HepG2 (cell line): Measurements from ENCODE around the gene SFXN1. TPM values are rescaled to one million over a fixed set of nuclear protein-coding genes. Genes with fewer than 3 reads are reported as not detected.

Source experiments
- ATAC-seq: fragments of 200-7000 bp; cut with Tn5 transposase; 3 replicates; pipeline ENCODE4 v1.9.1; 2020; ENCODE audit warnings: mild to moderate bottlenecking, moderate library complexity
- BruUV-seq: library from RNA; stranded (reverse); fragments of 400-500 nt; replicated peaks from 2 replicates; lab custom pipeline; 2021; lab: Mats Ljungman, UMichigan
- CTCF ChIA-PET: fragments of 300-600 bp; formaldehyde crosslinking; extraction: SDS; loops from one replicate; lab custom pipeline; 2021; ENCODE audit warnings: low total read pairs, inconsistent platforms, low intra/inter-chr PET ratio; lab: Yijun Ruan, JAX
- POLR2A ChIA-PET: fragments of 350-600 bp; sonication (Branson Sonifier 250); formaldehyde crosslinking; loops from one replicate; lab custom pipeline; 2020; ENCODE audit warnings: antibody characterized with exemption, inconsistent platforms; lab: Yijun Ruan, JAX
- DNase-seq: peaks from one replicate; pipeline ENCODE4 v3.0.0-alpha.2; 2015; ENCODE audit warnings: low spot score
- FAIRE-seq: peaks from 3 replicates; lab custom pipeline; 2011; peaks lifted over from hg19 to GRCh38; lab: Jason Lieb, UNC
- H2AFZ ChIP-seq: one replicate; pipeline ENCODE4 v1.6.1; 2011; ENCODE audit warnings: low read length, inconsistent platforms
- H3K27ac ChIP-seq: fragments of 300-600 bp; 3 replicates; pipeline ENCODE4 v1.8.0; 2011; ENCODE audit warnings: mixed run types, mild to moderate bottlenecking, mixed read lengths, low read length, inconsistent platforms; ENCODE audit not compliant: insufficient read depth; ENCODE audit errors: extremely low read length
- H3K27me3 ChIP-seq, 2 experiments: fragments of 200-600 bp in 1 of 2; 2 replicates in 1 of 2; 3 replicates in 1 of 2; pipeline versions ENCODE4 v1.6.0 to v1.8.0; 2011; ENCODE audit warnings: low read length in 2 of 2, mild to moderate bottlenecking in 2 of 2, moderate library complexity in 2 of 2, inconsistent platforms in 1 of 2; ENCODE audit not compliant: insufficient read depth in 2 of 2, control insufficient read depth in 1 of 2
- H3K36me3 ChIP-seq, 2 experiments: fragments of 200-600 bp in 1 of 2; replicated peaks in 1 of 2; 2 replicates in 1 of 2; 3 replicates in 1 of 2; pipeline versions ENCODE4 v1.5.1 to v1.8.0; 2011; ENCODE audit warnings: low read length in 2 of 2, inconsistent platforms in 1 of 2; ENCODE audit not compliant: insufficient read depth in 2 of 2, control insufficient read depth in 1 of 2
- H3K4me1 ChIP-seq: 2 replicates; pipeline ENCODE4 v1.5.1; 2012; ENCODE audit warnings: low read length, inconsistent platforms; ENCODE audit not compliant: insufficient read depth
- H3K4me2 ChIP-seq: 2 replicates; pipeline ENCODE4 v1.6.0; 2011; ENCODE audit warnings: low read depth, low read length, inconsistent platforms
- H3K4me3 ChIP-seq, 3 experiments: fragments of 200-600 bp in 1 of 3; sonication (generic), shearing (Covaris generic) in 1 of 3; replicated peaks in 1 of 3; 2 replicates each; pipeline ENCODE4 v1.5.1; 2011 to 2016; ENCODE audit warnings: low read length in 3 of 3, inconsistent platforms in 2 of 3, low read depth in 2 of 3, mild to moderate bottlenecking in 2 of 3, control low read depth in 1 of 3, mixed read lengths in 1 of 3; ENCODE audit not compliant: insufficient read depth in 1 of 3
- H3K79me2 ChIP-seq: one replicate; pipeline ENCODE4 v1.6.1; 2011; ENCODE audit warnings: low read length, inconsistent platforms; ENCODE audit not compliant: insufficient read depth
- H3K9ac ChIP-seq: 2 replicates; pipeline ENCODE4 v1.6.0; 2011; ENCODE audit warnings: mild to moderate bottlenecking, low read depth, low read length, inconsistent platforms; ENCODE audit not compliant: insufficient read depth
- H3K9me3 ChIP-seq: 2 replicates; pipeline ENCODE4 v1.5.1; 2012; ENCODE audit warnings: mild to moderate bottlenecking, low read length
- H4K20me1 ChIP-seq: 2 replicates; pipeline ENCODE4 v1.6.0; 2011; ENCODE audit warnings: inconsistent platforms, mild to moderate bottlenecking, low read length, moderate library complexity; ENCODE audit not compliant: insufficient read depth
- ATF1 ChIP-seq: IDR thresholded peaks from 2 replicates; pipeline ENCODE4 v1.6.1; 2016; ENCODE audit warnings: mild to moderate bottlenecking, control low read depth
- HMG20A ChIP-seq: IDR thresholded peaks from 2 replicates; pipeline ENCODE4 v1.6.1; 2016; ENCODE audit warnings: borderline replicate concordance
- NFIC ChIP-seq: IDR thresholded peaks from 2 replicates; pipeline ENCODE4 v1.6.1; 2012; ENCODE audit warnings: mild to moderate bottlenecking, low read length, inconsistent platforms
- RFX1 ChIP-seq: fragments of 450-650 bp; IDR thresholded peaks from 2 replicates; pipeline ENCODE4 v1.6.1; 2017
- RORA ChIP-seq: sonication (generic); formaldehyde crosslinking; IDR thresholded peaks from 2 replicates; pipeline ENCODE4 v1.5.0; 2020; ENCODE audit warnings: mild to moderate bottlenecking, missing genetic modification reagents, moderate library complexity
- ZBTB38 ChIP-seq: sonication (generic); formaldehyde crosslinking; IDR thresholded peaks from 2 replicates; pipeline ENCODE4 v1.5.1; 2020; ENCODE audit warnings: mild to moderate bottlenecking, missing genetic modification reagents
- ZBTB42 ChIP-seq: sonication (generic); formaldehyde crosslinking; IDR thresholded peaks from 2 replicates; pipeline ENCODE4 v1.5.0; 2020; ENCODE audit warnings: mild to moderate bottlenecking, missing genetic modification reagents
- ZNF83 ChIP-seq: sonication (generic); formaldehyde crosslinking; IDR thresholded peaks from 2 replicates; pipeline ENCODE4 v1.4.0; 2020; ENCODE audit warnings: missing genetic modification reagents, mild to moderate bottlenecking, borderline replicate concordance
- WGBS: methylation state at CpG from one replicate; pipeline ENCODE4 v1.1.6; 2017; ENCODE audit warnings: low lambda C conversion rate; 5-methylcytosine and 5-hydroxymethylcytosine counted together
- in situ Hi-C: cut with HindIII; loops from 2 replicates; pipeline ENCODE4 v1.10.0; 2017; ENCODE audit warnings: low pct_unique_long_range_greater_than_20kb; ENCODE audit not compliant: extremely low pct_ligation_motif_present
- intact Hi-C: fragments of 100-400 bp; cut with micrococcal nuclease; formaldehyde crosslinking; loops from one replicate; pipeline ENCODE4 v1.10.0; 2022; ENCODE audit not compliant: unreplicated experiment
- polyA plus RNA-seq, 8 experiments: library from polyadenylated mRNA; depleted of rRNA in 3 of 8; stranded (reverse) in 7 of 8; unstranded in 1 of 8; fragments of >200 nt; fragmentation: Illumina TruSeq in 4 of 8; extraction: Trizol in 4 of 8; gene quantifications; 2 replicates each; pipeline versions ENCODE4 v1.2.1 to v1.2.3, GENCODE V29; 2011 to 2016; ENCODE audit warnings: low read depth in 4 of 8, missing spikeins in 1 of 8, mixed read lengths in 1 of 8; ENCODE audit not compliant: insufficient read depth in 1 of 8
- total RNA-seq, 5 experiments: library from RNA; depleted of rRNA; stranded (reverse); fragments of >200 nt; fragmentation: Illumina TruSeq; extraction: Trizol; gene quantifications; 2 replicates each; pipeline ENCODE4 v1.2.3, GENCODE V29; 2016; ENCODE audit warnings: low read depth in 1 of 5
- TF ChIP-seq, protein P1 (sequence below): IDR thresholded peaks from 2 replicates; pipeline ENCODE4 v1.4.0; 2020; ENCODE audit warnings: mild to moderate bottlenecking, missing genetic modification reagents
- TF ChIP-seq, protein P2 (sequence below): sonication (generic); formaldehyde crosslinking; IDR thresholded peaks from 2 replicates; pipeline ENCODE4 v1.5.0; 2020; ENCODE audit warnings: mild to moderate bottlenecking, missing genetic modification reagents
- TF ChIP-seq, protein P3 (sequence below): sonication (generic); formaldehyde crosslinking; IDR thresholded peaks from 2 replicates; pipeline ENCODE4 v1.4.0; 2020; ENCODE audit warnings: missing genetic modification reagents, mild to moderate bottlenecking, borderline replicate concordance

The SFXN1 gene
- total and polyA plus RNA-seq, 2 of the 13 experiments (the other 11 are each of a cell fraction or from before 2014, with no cell fraction given), result 122 to 135 TPM

DNA sequence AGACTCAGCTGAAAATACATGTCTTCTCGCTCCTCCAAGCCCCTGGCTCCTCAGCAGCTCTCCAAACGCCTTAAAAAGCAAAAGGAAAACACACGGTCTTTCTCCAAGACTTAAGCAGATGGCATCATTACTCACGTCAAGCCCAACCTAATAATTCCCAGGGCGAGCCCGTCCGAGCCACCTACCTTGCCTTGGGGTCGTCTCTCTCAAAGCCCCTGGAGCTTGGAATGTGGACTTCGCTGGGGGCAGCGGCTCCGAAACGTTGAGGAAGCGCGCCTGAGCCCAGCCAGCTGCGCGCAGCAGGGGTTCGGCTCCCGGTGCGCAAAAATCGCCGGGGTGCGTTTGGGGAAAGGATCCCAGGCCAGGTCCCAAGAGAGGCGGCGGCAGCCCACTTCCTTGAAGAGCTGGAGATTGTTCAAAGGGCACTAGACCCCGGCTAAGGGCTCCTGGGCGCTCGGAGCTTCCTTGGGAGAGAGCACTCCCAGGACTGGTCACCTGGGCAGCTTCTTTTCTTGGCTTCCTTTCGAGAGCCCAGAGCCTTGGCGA is 34.8 kb upstream of the SFXN1 start:
- H3K4me1 ChIP-seq, result no peaks in the 10 kb centered on the region
- H4K20me1 ChIP-seq, result no peaks in the 10 kb centered on the region
- FAIRE-seq, result no peak
- peaks cover 0 to 19% of the 10 kb centered on the region in 2 experiments; a peak in 2 of 5 replicates for H3K27me3 ChIP-seq
- in situ Hi-C loops, result no loop called here
- no peak overlapping the region for H3K4me3 ChIP-seq
- no peak overlapping the region for H3K9ac ChIP-seq
- TF ChIP-seq ZNF83 (no peak), ATF1 (no peak), NFIC (no peak), HMG20A (no peak), RFX1 (no peak), RORA (CRISPR knock-in tag) (no peak), ZBTB42 (no peak), ZBTB38 (CRISPR knock-in tag) (no peak)
- TF ChIP-seq, protein P1, sequence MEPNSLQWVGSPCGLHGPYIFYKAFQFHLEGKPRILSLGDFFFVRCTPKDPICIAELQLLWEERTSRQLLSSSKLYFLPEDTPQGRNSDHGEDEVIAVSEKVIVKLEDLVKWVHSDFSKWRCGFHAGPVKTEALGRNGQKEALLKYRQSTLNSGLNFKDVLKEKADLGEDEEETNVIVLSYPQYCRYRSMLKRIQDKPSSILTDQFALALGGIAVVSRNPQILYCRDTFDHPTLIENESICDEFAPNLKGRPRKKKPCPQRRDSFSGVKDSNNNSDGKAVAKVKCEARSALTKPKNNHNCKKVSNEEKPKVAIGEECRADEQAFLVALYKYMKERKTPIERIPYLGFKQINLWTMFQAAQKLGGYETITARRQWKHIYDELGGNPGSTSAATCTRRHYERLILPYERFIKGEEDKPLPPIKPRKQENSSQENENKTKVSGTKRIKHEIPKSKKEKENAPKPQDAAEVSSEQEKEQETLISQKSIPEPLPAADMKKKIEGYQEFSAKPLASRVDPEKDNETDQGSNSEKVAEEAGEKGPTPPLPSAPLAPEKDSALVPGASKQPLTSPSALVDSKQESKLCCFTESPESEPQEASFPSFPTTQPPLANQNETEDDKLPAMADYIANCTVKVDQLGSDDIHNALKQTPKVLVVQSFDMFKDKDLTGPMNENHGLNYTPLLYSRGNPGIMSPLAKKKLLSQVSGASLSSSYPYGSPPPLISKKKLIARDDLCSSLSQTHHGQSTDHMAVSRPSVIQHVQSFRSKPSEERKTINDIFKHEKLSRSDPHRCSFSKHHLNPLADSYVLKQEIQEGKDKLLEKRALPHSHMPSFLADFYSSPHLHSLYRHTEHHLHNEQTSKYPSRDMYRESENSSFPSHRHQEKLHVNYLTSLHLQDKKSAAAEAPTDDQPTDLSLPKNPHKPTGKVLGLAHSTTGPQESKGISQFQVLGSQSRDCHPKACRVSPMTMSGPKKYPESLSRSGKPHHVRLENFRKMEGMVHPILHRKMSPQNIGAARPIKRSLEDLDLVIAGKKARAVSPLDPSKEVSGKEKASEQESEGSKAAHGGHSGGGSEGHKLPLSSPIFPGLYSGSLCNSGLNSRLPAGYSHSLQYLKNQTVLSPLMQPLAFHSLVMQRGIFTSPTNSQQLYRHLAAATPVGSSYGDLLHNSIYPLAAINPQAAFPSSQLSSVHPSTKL (CRISPR knock-in tag), result no peak
- TF ChIP-seq, protein P2, sequence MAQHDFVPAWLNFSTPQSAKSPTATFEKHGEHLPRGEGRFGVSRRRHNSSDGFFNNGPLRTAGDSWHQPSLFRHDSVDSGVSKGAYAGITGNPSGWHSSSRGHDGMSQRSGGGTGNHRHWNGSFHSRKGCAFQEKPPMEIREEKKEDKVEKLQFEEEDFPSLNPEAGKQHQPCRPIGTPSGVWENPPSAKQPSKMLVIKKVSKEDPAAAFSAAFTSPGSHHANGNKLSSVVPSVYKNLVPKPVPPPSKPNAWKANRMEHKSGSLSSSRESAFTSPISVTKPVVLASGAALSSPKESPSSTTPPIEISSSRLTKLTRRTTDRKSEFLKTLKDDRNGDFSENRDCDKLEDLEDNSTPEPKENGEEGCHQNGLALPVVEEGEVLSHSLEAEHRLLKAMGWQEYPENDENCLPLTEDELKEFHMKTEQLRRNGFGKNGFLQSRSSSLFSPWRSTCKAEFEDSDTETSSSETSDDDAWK (CRISPR knock-in tag), result no peak
- TF ChIP-seq, protein P3, sequence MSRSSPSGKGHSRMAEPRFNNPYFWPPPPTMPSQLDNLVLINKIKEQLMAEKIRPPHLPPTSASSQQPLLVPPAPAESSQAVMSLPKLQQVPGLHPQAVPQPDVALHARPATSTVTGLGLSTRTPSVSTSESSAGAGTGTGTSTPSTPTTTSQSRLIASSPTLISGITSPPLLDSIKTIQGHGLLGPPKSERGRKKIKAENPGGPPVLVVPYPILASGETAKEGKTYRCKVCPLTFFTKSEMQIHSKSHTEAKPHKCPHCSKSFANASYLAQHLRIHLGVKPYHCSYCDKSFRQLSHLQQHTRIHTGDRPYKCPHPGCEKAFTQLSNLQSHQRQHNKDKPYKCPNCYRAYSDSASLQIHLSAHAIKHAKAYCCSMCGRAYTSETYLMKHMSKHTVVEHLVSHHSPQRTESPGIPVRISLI (CRISPR knock-in tag), result no peak
- ChIA-PET POLR2A (no interaction called here), CTCF (no interaction called here)
- no peaks in the 10 kb centered on the region for H3K9me3 ChIP-seq
- no peak overlapping the region for H2AFZ ChIP-seq
- intact Hi-C loops, result no loop called here
- H3K36me3 ChIP-seq, result no peaks in the 10 kb centered on the region
- DNase-seq, result no peak
- H3K27ac ChIP-seq, result no peak overlapping the region
- H3K4me2 ChIP-seq, result no peak overlapping the region
- H3K79me2 ChIP-seq, result no peaks in the 10 kb centered on the region
- no TSS peak for BruUV-seq
- no peak for ATAC-seq
- 55% methylated on average over 18 of the region's 29 CpGs for WGBS
